Gastrocnemius medialis (tissue), 4 donors: ENCODE results near the gene TTBK1.

Source experiments
- POLR2A ChIP-seq, 2 donors: fragments of 450-650 bp; IDR thresholded peaks; one replicate each; pipeline ENCODE4 v1.6.1; 2017; ENCODE audit warnings: antibody characterized with exemption in 2 of 2, mild to moderate bottlenecking in 2 of 2, moderate library complexity in 2 of 2
- TF ChIP-seq, protein P1 (sequence below), 5 experiments: fragments of 450-650 bp in 3 of 5; fragments of 200-600 bp in 2 of 5; sonication (generic) in 2 of 5; IDR thresholded peaks in 4 of 5; conservative IDR thresholded peaks in 1 of 5; 1 replicate in 4 of 5; 2 replicates in 1 of 5; pipeline ENCODE4 v1.5.1; 2016 to 2019; ENCODE audit warnings: antibody characterized with exemption in 5 of 5, mild to moderate bottlenecking in 3 of 5, moderate library complexity in 3 of 5

DNA sequence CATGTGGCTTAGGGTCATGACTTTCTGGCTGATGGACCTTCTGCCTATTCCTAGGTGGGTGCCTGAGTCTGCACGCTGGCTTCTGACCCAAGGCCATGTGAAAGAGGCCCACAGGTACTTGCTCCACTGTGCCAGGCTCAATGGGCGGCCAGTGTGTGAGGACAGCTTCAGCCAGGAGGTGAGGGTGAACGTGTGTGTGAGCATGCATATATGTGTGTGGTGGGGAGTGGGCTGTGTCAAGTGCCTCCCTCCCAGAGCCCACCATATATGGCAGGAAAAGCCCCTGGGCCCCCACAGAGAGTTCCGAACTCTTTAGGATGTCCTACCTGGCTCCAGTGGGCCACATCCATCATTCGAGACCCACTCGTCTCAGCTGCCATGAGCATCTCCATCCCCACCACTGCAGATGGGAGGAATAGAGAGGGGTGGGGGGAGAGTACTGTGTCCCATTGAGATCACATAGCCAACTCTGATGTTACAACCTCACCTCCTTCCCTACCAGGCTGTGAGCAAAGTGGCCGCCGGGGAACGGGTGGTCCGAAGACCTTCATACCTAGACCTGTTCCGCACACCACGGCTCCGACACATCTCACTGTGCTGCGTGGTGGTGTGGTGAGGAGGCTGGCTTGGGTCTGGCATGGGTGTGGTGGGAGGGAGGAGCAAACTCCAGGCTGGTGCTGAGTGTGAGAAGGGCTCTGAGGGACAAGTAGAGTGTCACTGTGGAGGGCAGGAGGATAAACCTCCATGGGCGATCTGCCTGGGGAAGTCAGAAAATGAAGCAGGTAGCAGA lies 58.0 kb downstream of the TTBK1 start:
- TF ChIP-seq, protein P1, sequence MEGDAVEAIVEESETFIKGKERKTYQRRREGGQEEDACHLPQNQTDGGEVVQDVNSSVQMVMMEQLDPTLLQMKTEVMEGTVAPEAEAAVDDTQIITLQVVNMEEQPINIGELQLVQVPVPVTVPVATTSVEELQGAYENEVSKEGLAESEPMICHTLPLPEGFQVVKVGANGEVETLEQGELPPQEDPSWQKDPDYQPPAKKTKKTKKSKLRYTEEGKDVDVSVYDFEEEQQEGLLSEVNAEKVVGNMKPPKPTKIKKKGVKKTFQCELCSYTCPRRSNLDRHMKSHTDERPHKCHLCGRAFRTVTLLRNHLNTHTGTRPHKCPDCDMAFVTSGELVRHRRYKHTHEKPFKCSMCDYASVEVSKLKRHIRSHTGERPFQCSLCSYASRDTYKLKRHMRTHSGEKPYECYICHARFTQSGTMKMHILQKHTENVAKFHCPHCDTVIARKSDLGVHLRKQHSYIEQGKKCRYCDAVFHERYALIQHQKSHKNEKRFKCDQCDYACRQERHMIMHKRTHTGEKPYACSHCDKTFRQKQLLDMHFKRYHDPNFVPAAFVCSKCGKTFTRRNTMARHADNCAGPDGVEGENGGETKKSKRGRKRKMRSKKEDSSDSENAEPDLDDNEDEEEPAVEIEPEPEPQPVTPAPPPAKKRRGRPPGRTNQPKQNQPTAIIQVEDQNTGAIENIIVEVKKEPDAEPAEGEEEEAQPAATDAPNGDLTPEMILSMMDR (IDR thresholded peaks at IDR 0.05 in 4 of 5, conservative IDR thresholded peaks at IDR 0.05 in 1 of 5): no peak
- no peak for TF ChIP-seq POLR2A (IDR thresholded peaks at IDR 0.05)
